GM12878 (cell line): ENCODE data around the gene MAP3K4. TPM values are rescaled to one million over a fixed set of nuclear protein-coding genes. Genes with fewer than 3 reads are reported as not detected.

Experiments
- ATAC-seq: fragments of 200-7000 bp; cut with Tn5 transposase; 3 replicates; pipeline ENCODE4 v1.9.1; 2020; ENCODE audit warnings: mild to moderate bottlenecking, moderate library complexity
- BruUV-seq: library from RNA; stranded (reverse); fragments of 400-500 nt; replicated peaks from 2 replicates; lab custom pipeline; 2021; lab: Mats Ljungman, UMichigan
- CTCF ChIA-PET: fragments of 300-600 bp; sonication (Branson Sonifier 250); formaldehyde crosslinking; extraction: SDS; loops from one replicate; lab custom pipeline; 2021; ENCODE audit warnings: inconsistent platforms; lab: Yijun Ruan, JAX
- POLR2A ChIA-PET: fragments of 350-600 bp; formaldehyde crosslinking; extraction: SDS; loops from one replicate; lab custom pipeline; 2021; ENCODE audit warnings: inconsistent platforms; lab: Charles Lee
- RAD21 ChIA-PET: fragments of 300-600 bp; sonication (Branson Sonifier 250); formaldehyde crosslinking; loops from one replicate; lab custom pipeline; 2023; ENCODE audit warnings: antibody characterized with exemption; ENCODE audit not compliant: unreplicated experiment; lab: Charles Lee
- SMC1A ChIA-PET: fragments of 300-600 bp; sonication (Branson Sonifier 250); formaldehyde crosslinking; loops from one replicate; lab custom pipeline; 2023; ENCODE audit not compliant: unreplicated experiment, uncharacterized antibody; lab: Charles Lee
- DNase-seq: peaks from one replicate; pipeline ENCODE4 v3.0.0-alpha.2; 2011; ENCODE audit warnings: low read depth, low spot score
- FAIRE-seq: peaks from 3 replicates; lab custom pipeline; 2011; peaks lifted over from hg19 to GRCh38; lab: Jason Lieb, UNC
- H2AFZ ChIP-seq: 2 replicates; pipeline ENCODE4 v1.6.0; 2011; ENCODE audit warnings: low read depth, low read length, control low read depth; ENCODE audit not compliant: control insufficient read depth
- H3K27ac ChIP-seq: 2 replicates; pipeline ENCODE4 v1.5.1; 2011; ENCODE audit warnings: control low read depth; ENCODE audit not compliant: control insufficient read depth, insufficient read depth
- H3K27me3 ChIP-seq, 2 experiments: replicated peaks in 1 of 2; 2 replicates each; pipeline versions ENCODE4 v1.6.0 to v1.6.1; 2011; ENCODE audit warnings: low read length in 1 of 2; ENCODE audit not compliant: control insufficient read depth in 2 of 2, insufficient read depth in 2 of 2
- H3K36me3 ChIP-seq, 2 experiments: 2 replicates each; pipeline ENCODE4 v1.5.1; 2011; ENCODE audit warnings: low read length in 1 of 2; ENCODE audit not compliant: control insufficient read depth in 2 of 2, insufficient read depth in 2 of 2
- H3K4me1 ChIP-seq: 2 replicates; pipeline ENCODE4 v1.6.1; 2011; ENCODE audit warnings: mild to moderate bottlenecking, low read length, moderate library complexity, mixed read lengths; ENCODE audit not compliant: control insufficient read depth, insufficient read depth
- H3K4me2 ChIP-seq: 2 replicates; pipeline ENCODE4 v1.6.0; 2011; ENCODE audit warnings: control low read depth; ENCODE audit not compliant: control insufficient read depth, insufficient read depth
- H3K4me3 ChIP-seq: fragments of 200-600 bp; sonication (generic); 2 replicates; pipeline ENCODE4 v1.5.1; 2016
- H3K79me2 ChIP-seq: 2 replicates; pipeline ENCODE4 v1.6.0; 2011; ENCODE audit warnings: low read length; ENCODE audit not compliant: control insufficient read depth, insufficient read depth
- H3K9ac ChIP-seq: 2 replicates; pipeline ENCODE4 v1.8.0; 2011; ENCODE audit warnings: low read length, control low read depth, mixed read lengths; ENCODE audit not compliant: control insufficient read depth, insufficient read depth
- H3K9me3 ChIP-seq: replicated peaks from 3 replicates; pipeline ENCODE4 v1.5.1; 2011; ENCODE audit warnings: mild to moderate bottlenecking, low read length; ENCODE audit not compliant: control insufficient read depth, insufficient read depth
- H4K20me1 ChIP-seq: 2 replicates; pipeline ENCODE4 v1.6.0; 2011; ENCODE audit not compliant: control insufficient read depth, insufficient read depth
- CHD1 ChIP-seq: IDR thresholded peaks from 2 replicates; pipeline ENCODE4 v1.6.1; 2012; ENCODE audit warnings: low read depth, low read length, improper control_type of control experiment
- EGR1 ChIP-seq, 2 experiments: IDR thresholded peaks; 1 replicate in 1 of 2; 2 replicates in 1 of 2; pipeline ENCODE4 v1.6.1; 2011 to 2012; ENCODE audit warnings: low read depth in 2 of 2, low read length in 2 of 2, borderline replicate concordance in 1 of 2, mild to moderate bottlenecking in 1 of 2, moderate library complexity in 1 of 2
- GABPA ChIP-seq: IDR thresholded peaks from 2 replicates; pipeline ENCODE4 v1.6.1; 2014; ENCODE audit warnings: antibody characterized with exemption, low read depth, mild to moderate bottlenecking, inconsistent platforms
- GATAD2B ChIP-seq: fragments of 450-650 bp; conservative IDR thresholded peaks from 2 replicates; pipeline ENCODE4 v1.6.1; 2017; ENCODE audit warnings: low read depth, mild to moderate bottlenecking, moderate library complexity
- WGBS: methylation state at CpG from one replicate; pipeline ENCODE4 v1.1.6; 2016; ENCODE audit warnings: low lambda C conversion rate; ENCODE audit not compliant: insufficient replicate concordance, insufficient coverage; ENCODE audit errors: missing lambda C conversion rate; 5-methylcytosine and 5-hydroxymethylcytosine counted together
- in situ Hi-C: fragments of 300-500 bp; cut with MboI; formaldehyde crosslinking; loops from 9 replicates; pipeline ENCODE4 v1.14.3; 2018; ENCODE audit warnings: mixed read lengths
- intact Hi-C: fragments of 100-400 bp; cut with micrococcal nuclease; formaldehyde crosslinking; loops from one replicate; pipeline ENCODE4 v1.14.2; 2022; ENCODE audit not compliant: unreplicated experiment
- polyA plus RNA-seq, 11 experiments: library from polyadenylated mRNA; depleted of rRNA in 4 of 11; unstranded in 6 of 11; stranded (reverse) in 5 of 11; fragments of >200 nt; fragmentation: Nextera tagmentation in 4 of 11; fragmentation: Illumina TruSeq in 1 of 11; extraction: Ambion mirVana in 4 of 11; extraction: Trizol in 1 of 11; gene quantifications; 1 replicate in 1 of 11; 2 replicates in 10 of 11; pipeline versions ENCODE4 v1.2.1 to v1.2.3, GENCODE V29; 2011 to 2016; ENCODE audit warnings: inconsistent platforms in 2 of 11, missing spikeins in 2 of 11, low read depth in 1 of 11
- total RNA-seq, 4 experiments: library from RNA; depleted of rRNA in 3 of 4; stranded (reverse); fragments of >200 nt in 3 of 4; fragmentation: Illumina TruSeq in 1 of 4; extraction: Trizol in 1 of 4; gene quantifications; 2 replicates each; pipeline versions ENCODE4 v1.2.1 to v1.2.3, GENCODE V29; 2013 to 2021
- TF ChIP-seq, protein P1 (sequence below): fragments of 450-650 bp; formaldehyde crosslinking; IDR thresholded peaks from 2 replicates; pipeline ENCODE4 v1.4.0; 2022; ENCODE audit warnings: mild to moderate bottlenecking, moderate library complexity
- TF ChIP-seq, protein P2 (sequence below): fragments of 150-350 bp; IDR thresholded peaks from 2 replicates; pipeline ENCODE4 v1.6.1; 2016; ENCODE audit warnings: low read depth, low read length
- TF ChIP-seq, protein P3 (sequence below): fragments of 450-650 bp; IDR thresholded peaks from 2 replicates; pipeline ENCODE4 v1.6.1; 2017; ENCODE audit warnings: antibody characterized with exemption, mild to moderate bottlenecking, moderate library complexity

MAP3K4 gene
- total and polyA plus RNA-seq, 10 of the 15 experiments (the other 5 are each of a cell fraction or from before 2014, with no cell fraction given): 14.0 to 44.5 (median 23.1) TPM

DNA sequence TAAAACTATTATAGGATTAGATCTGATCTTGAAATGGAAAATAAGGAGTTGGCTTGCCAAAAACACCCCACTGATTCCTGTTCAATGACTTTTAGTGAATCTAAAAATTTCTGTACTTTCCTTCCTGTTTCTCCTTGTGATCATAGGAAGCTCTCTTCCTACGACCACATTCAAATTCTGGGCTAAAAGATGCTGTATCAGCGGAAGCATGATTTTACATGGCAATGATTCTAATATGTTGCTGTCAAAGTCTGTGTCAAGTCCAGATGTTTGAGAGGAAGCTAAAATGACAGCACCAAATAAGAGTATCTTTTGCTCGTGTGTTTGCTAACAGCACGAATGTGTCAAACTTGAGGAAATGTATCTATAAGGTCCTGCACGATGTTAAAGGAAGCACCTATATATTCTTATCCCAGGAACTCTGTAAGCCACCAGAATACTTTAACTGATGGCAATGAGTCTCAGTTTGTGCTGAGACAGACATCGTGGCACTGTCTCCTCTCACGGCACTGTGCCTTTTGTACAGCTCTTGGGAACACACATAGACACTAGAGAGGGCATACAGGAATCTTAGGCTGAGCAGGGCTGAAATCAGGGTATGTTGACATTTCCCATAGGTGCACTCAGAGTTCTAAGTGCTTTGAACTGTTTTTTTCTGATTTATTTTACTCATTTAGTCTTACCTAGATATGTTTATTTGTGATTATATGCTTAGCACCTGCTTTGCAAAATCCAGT, 24.9 kb upstream of the MAP3K4 start:
- ChIA-PET CTCF (interaction anchor here (0.6 kb wide), 1 partner anchor 65 kb away, joined by 3 read pairs; no protein-coding TSS in a partner anchor), POLR2A (no interaction called here), RAD21 (interaction anchor here (0.6 kb wide), 1 partner anchor 307 kb away, joined by 4 read pairs; no protein-coding TSS in a partner anchor), SMC1A (interaction anchor here (1.0 kb wide), 1 partner anchor 62 kb away, joined by 4 read pairs; no protein-coding TSS in a partner anchor)
- no peak for ATAC-seq
- no TSS peak for BruUV-seq
- Histone ChIP-seq H3K36me3 (no peaks in the 10 kb centered on the region), H3K4me1 (no peaks in the 10 kb centered on the region), H4K20me1 (no peaks in the 10 kb centered on the region), H3K27ac (no peak overlapping the region), H3K4me3 (no peak overlapping the region), H3K9ac (no peak overlapping the region), H3K4me2 (no peak overlapping the region), H3K9me3 (no peaks in the 10 kb centered on the region), H3K27me3 (no peaks in the 10 kb centered on the region; a peak in 1 of 4 replicates), H2AFZ (no peak overlapping the region), H3K79me2 (no peaks in the 10 kb centered on the region)
- DNase-seq: no peak
- in situ Hi-C loops (no loop called here), intact Hi-C loops (no loop called here)
- TF ChIP-seq, protein P1, sequence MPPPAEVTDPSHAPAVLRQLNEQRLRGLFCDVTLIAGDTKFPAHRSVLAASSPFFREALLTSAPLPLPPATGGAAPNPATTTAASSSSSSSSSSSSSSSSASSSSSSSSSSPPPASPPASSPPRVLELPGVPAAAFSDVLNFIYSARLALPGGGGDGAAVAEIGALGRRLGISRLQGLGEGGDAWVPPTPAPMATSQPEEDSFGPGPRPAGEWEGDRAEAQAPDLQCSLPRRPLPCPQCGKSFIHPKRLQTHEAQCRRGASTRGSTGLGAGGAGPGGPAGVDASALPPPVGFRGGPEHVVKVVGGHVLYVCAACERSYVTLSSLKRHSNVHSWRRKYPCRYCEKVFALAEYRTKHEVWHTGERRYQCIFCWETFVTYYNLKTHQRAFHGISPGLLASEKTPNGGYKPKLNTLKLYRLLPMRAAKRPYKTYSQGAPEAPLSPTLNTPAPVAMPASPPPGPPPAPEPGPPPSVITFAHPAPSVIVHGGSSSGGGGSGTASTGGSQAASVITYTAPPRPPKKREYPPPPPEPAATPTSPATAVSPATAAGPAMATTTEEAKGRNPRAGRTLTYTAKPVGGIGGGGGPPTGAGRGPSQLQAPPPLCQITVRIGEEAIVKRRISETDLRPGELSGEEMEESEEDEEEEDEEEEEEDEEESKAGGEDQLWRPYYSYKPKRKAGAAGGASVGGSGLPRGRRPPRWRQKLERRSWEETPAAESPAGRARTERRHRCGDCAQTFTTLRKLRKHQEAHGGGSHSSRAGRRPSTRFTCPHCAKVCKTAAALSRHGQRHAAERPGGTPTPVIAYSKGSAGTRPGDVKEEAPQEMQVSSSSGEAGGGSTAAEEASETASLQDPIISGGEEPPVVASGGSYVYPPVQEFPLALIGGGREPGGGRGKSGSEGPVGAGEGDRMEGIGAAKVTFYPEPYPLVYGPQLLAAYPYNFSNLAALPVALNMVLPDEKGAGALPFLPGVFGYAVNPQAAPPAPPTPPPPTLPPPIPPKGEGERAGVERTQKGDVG: no peak
- TF ChIP-seq EGR1 (IDR thresholded peaks at IDR 0.05; ENCODE audit: borderline replicate concordance in 1 of 2, low read depth in 2 of 2, low read length in 2 of 2) (no peak), GATAD2B (no peak), GABPA (no peak), CHD1 (no peak)
- TF ChIP-seq, protein P2, sequence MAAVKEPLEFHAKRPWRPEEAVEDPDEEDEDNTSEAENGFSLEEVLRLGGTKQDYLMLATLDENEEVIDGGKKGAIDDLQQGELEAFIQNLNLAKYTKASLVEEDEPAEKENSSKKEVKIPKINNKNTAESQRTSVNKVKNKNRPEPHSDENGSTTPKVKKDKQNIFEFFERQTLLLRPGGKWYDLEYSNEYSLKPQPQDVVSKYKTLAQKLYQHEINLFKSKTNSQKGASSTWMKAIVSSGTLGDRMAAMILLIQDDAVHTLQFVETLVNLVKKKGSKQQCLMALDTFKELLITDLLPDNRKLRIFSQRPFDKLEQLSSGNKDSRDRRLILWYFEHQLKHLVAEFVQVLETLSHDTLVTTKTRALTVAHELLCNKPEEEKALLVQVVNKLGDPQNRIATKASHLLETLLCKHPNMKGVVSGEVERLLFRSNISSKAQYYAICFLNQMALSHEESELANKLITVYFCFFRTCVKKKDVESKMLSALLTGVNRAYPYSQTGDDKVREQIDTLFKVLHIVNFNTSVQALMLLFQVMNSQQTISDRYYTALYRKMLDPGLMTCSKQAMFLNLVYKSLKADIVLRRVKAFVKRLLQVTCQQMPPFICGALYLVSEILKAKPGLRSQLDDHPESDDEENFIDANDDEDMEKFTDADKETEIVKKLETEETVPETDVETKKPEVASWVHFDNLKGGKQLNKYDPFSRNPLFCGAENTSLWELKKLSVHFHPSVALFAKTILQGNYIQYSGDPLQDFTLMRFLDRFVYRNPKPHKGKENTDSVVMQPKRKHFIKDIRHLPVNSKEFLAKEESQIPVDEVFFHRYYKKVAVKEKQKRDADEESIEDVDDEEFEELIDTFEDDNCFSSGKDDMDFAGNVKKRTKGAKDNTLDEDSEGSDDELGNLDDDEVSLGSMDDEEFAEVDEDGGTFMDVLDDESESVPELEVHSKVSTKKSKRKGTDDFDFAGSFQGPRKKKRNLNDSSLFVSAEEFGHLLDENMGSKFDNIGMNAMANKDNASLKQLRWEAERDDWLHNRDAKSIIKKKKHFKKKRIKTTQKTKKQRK: no peak
- TF ChIP-seq, protein P3, sequence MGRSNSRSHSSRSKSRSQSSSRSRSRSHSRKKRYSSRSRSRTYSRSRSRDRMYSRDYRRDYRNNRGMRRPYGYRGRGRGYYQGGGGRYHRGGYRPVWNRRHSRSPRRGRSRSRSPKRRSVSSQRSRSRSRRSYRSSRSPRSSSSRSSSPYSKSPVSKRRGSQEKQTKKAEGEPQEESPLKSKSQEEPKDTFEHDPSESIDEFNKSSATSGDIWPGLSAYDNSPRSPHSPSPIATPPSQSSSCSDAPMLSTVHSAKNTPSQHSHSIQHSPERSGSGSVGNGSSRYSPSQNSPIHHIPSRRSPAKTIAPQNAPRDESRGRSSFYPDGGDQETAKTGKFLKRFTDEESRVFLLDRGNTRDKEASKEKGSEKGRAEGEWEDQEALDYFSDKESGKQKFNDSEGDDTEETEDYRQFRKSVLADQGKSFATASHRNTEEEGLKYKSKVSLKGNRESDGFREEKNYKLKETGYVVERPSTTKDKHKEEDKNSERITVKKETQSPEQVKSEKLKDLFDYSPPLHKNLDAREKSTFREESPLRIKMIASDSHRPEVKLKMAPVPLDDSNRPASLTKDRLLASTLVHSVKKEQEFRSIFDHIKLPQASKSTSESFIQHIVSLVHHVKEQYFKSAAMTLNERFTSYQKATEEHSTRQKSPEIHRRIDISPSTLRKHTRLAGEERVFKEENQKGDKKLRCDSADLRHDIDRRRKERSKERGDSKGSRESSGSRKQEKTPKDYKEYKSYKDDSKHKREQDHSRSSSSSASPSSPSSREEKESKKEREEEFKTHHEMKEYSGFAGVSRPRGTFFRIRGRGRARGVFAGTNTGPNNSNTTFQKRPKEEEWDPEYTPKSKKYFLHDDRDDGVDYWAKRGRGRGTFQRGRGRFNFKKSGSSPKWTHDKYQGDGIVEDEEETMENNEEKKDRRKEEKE: no peak
- 79% methylated on average over 7 of the region's 7 CpGs for WGBS
- no peak for FAIRE-seq
